Stimulated activated naive CD8-positive, alpha-beta T cell treated with anti-CD3 and anti-CD28 coated beads, Interleukin-15, amount 100 ng/mL, for 72 hours (primary cell): Measurements from ENCODE around the gene CEACAM21.

ENCODE experiments used
- ATAC-seq: fragments of 150-1000 bp; cut with Tn5 transposase; 2 replicates; pipeline ENCODE4 v1.10.0; 2021; ENCODE audit warnings: mild to moderate bottlenecking, moderate library complexity
- DNase-seq, 2 donors: peaks; one replicate each; pipeline ENCODE4 v3.0.0; 2021 to 2022
- H3K27ac Mint-ChIP-seq, 2 donors: one replicate each; pipeline ENCODE4 v1.8.0; 2022; ENCODE audit warnings: mild to moderate bottlenecking in 2 of 2, mixed read lengths in 2 of 2, moderate library complexity in 2 of 2
- H3K27me3 Mint-ChIP-seq: one replicate; pipeline ENCODE4 v1.8.0; 2022; ENCODE audit warnings: mixed read lengths
- H3K4me1 Mint-ChIP-seq: one replicate; pipeline ENCODE4 v1.8.0; 2022; ENCODE audit warnings: mild to moderate bottlenecking, mixed read lengths
- H3K4me3 Mint-ChIP-seq, 2 donors: one replicate each; pipeline ENCODE4 v1.8.0; 2022; ENCODE audit warnings: mild to moderate bottlenecking in 2 of 2, mixed read lengths in 2 of 2, moderate library complexity in 1 of 2
- H3K9me3 Mint-ChIP-seq, 2 donors: one replicate each; pipeline ENCODE4 v1.8.0; 2022; ENCODE audit warnings: mixed read lengths in 2 of 2

CEACAM21 gene

DNA sequence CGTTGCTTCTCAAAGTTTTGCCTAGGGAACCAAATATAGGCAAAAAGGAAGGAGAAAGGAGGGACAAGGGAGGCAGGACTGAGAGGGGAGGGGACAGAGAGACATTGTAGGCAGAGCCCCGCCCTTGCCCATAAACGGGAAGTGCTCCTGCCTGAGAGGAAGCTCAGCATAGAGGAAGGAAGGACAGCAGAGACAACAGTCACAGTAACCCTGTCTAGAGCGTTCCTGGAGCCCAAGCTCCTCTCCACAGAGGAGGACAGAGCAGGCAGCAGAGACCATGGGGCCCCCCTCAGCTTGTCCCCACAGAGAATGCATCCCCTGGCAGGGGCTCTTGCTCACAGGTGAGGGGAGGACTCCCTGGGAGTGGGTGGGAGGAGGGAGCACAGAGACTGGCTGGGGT lies at the start of gene CEACAM21:
Gene CEACAM21, plus strand, starts transcription at position 169 of the 400 bp plus-strand sequence. Its CDS starts 109 bp downstream, at position 278.
- DNase-seq (peak; percentile 31 to 65), ATAC-seq (peak; percentile 98)
- Mint-ChIP-seq H3K4me1 (peaks cover 46% of the 10 kb centered on the region), H3K4me3 (peak within 1 kb of the TSS; percentile 76 to 86), H3K27ac (peak within 1 kb of the TSS; percentile 92 to 94), H3K9me3 (peaks cover 6 to 8% of the 10 kb centered on the region in 2 donors), H3K27me3 (no peaks in the 10 kb centered on the region)

DNA sequence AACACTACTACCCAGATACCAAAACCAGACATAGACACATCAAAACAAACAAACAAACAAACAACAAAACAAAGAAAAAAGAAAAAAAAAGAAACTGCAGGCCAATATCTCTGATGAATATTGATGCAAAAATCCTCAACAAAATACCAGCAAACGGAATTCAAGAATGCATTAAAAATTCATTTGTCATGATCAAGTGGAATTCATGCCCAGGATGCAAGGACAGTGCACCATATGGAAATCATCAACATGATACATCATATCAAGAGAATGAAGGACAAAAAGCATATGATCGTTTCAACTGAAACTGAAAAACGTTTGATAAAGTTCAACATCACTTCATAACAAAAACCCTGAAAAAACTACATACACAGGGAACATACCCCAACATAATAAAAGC lies 48.9 kb upstream of the CEACAM21 start:
- DNase-seq, result no peak
- no peak overlapping the region for H3K4me3 Mint-ChIP-seq
- peaks cover 60% of the 10 kb centered on the region for H3K4me1 Mint-ChIP-seq
- peaks cover 16% of the 10 kb centered on the region for H3K27me3 Mint-ChIP-seq
- H3K9me3 Mint-ChIP-seq, result peaks cover 14 to 30% of the 10 kb centered on the region in 2 donors
- H3K27ac Mint-ChIP-seq, result no peak overlapping the region
- ATAC-seq, result no peak

DNA sequence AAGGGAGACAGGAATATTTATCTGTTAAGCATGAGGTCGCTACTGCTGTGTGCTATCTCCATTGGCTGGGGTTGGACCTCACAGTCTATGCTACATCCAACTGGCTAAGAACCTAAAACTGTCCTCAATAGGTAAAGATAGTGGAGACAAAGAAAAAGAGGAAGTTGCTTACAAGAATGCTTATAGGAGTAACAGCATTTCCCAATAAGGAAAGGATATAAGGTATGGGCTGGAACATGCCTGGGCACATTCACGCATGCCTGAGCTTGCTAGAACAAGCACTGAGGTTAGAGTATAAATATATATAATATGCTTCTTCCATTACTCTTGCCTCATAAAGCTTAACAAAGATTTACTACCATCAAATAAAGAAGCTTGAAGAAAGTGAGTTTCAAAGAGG lies 47.9 kb upstream of the CEACAM21 start:
- peaks cover 14 to 30% of the 10 kb centered on the region in 2 donors for H3K9me3 Mint-ChIP-seq
- H3K27ac Mint-ChIP-seq, result peak overlapping the region in 1 of 2 donors; percentile 9
- H3K4me1 Mint-ChIP-seq, result peaks cover 53% of the 10 kb centered on the region
- H3K4me3 Mint-ChIP-seq, result no peak overlapping the region
- peaks cover 16% of the 10 kb centered on the region for H3K27me3 Mint-ChIP-seq
- no peak for DNase-seq
- ATAC-seq, result no peak

DNA sequence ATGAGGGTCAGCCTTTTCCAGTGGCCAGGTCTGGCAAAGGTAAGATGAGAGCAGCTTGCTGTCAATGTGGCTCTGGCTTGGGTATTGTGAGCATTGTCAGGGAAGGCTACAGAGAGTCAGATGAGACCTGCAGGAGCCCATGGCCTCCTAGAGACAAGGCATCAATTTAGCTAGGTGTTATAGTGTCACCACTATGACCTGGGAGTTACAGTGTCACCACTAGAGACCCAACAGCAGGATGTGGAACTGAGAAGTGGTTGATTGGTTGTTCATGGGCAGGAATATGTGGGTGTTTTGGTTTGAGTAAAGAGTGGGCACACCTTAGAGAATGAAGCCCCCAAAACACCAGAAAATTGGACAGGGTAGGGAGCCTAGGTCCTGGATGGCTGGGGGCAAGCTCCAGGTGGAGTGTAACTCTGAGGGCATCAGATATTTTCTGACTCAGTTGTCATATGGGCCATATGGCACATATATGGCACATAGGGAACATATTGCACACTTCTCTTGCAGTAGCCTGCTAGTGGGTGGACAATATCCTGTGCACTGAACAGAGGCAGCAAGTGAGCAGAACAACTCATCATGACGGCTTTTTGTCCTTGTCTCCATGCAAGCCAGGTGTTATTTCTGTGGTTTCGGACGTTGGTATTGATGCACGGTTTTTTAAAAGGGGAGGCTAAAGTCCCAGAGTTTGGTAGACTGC lies 46.3 kb upstream of the CEACAM21 start:
- Mint-ChIP-seq H3K4me3 (peak overlapping the region; percentile 13 to 94), H3K9me3 (peaks cover 14 to 30% of the 10 kb centered on the region in 2 donors), H3K27ac (peak overlapping the region in 1 of 2 donors; percentile 96), H3K27me3 (peaks cover 16% of the 10 kb centered on the region), H3K4me1 (peaks cover 60% of the 10 kb centered on the region)
- no peak for DNase-seq
- ATAC-seq, result peak; percentile 64

DNA sequence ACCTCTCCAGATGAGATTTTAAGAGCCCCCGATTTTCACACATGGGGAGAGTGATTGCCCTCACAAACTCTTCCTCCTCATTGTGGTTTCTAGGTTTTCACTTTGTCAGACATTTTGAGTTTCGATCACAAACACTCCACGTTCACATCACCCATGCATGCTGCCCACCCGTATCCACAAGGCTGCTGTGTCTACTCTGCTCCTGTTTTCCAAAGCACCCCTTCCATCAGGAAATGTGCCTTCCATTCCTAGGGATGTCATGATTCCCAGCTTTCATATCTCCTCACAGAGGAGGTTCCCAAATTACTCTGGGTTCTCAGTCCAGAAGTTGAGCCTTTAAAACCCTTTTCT lies 45.8 kb upstream of the CEACAM21 start:
- peaks cover 14 to 30% of the 10 kb centered on the region in 2 donors for H3K9me3 Mint-ChIP-seq
- no peak for ATAC-seq

DNA sequence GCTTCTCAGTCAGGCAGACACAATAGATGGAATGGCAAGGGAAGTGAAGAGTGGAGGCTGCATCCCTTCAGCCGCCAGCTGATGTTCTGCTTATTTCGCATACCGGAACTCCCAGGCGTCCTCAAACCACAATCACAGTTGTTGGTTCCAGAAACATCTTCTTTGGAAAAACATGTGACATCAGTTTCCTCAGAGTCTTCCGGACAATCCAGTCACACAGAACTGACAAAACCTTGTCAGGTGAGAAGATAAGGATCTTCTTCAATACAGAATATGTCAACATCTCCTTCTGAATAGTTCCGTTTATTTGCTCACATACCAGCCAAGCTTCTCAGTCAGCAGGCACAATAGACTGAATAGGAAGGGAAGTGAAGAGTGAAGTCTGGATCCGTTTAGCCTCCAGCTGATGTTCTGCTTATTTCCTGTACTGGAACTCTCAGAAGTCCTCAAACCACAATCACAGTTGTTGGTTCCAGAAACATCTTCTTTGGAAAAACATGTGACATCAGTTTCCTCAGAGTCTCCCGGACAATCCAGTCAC lies 45.1 kb upstream of the CEACAM21 start:
- DNase-seq (no peak), ATAC-seq (no peak)
- H3K4me3 Mint-ChIP-seq, result peak overlapping the region; percentile 85 to 94

More for the DNA sequence above, 45.8 kb upstream of the CEACAM21 start:
- Mint-ChIP-seq H3K4me1 (peaks cover 65% of the 10 kb centered on the region), H3K27ac (peak overlapping the region; percentile 29 to 96), H3K4me3 (peak overlapping the region; percentile 85 to 94), H3K27me3 (peaks cover 16% of the 10 kb centered on the region)
- no peak for DNase-seq

DNA sequence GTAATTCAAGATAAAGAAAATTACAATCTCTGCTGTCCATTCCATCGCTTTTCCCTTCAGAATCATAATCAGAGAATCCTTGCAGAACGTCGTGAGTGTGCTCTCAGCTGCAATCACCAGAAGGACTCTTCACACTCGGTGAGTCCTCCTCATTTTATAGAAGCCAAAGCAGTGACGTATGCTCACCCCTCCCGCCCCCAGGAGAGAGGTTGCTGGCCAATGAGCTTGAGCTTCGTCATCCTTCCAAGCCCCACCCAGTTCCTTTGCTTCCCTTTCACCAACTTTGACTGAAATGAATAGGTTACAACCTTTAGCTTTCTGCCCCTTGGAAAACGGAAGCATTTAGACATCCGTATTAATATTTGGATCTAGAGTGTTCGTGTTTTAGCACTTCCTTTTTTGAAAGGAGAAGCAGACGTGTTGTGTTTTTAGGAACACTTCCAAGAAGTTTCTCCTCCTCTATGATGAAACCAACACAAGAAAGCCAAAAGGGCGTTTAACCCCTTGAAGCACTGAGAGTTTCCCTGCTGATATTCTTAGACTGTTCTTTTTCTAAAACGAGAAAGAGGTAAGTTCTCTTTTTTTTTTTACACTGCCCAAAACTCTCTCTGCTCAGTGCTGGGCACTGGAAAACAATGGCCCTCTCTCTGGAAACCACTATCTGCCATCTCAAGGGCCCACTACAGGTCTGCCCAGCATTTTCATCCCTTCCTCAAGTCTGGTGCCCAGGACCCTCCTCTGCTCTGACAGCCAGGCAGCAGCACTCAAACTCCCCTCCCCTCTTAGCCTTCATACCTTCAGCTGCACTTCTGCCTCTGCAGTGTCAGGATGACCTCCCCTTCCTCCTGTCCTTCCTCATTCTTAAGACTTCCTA lies 44.3 kb upstream of the CEACAM21 start:
- peaks cover 14 to 30% of the 10 kb centered on the region in 2 donors for H3K9me3 Mint-ChIP-seq
- peaks cover 16% of the 10 kb centered on the region for H3K27me3 Mint-ChIP-seq
- H3K27ac Mint-ChIP-seq, result peak overlapping the region; percentile 93 to 98
- ATAC-seq (peak; percentile 73), DNase-seq (peak; percentile 90 to 93)
- peaks cover 74% of the 10 kb centered on the region for H3K4me1 Mint-ChIP-seq
- peak overlapping the region; percentile 85 to 94 for H3K4me3 Mint-ChIP-seq

More for the DNA sequence above, 45.1 kb upstream of the CEACAM21 start:
- Mint-ChIP-seq H3K4me1 (peaks cover 66% of the 10 kb centered on the region), H3K27me3 (peaks cover 16% of the 10 kb centered on the region), H3K9me3 (peaks cover 14 to 30% of the 10 kb centered on the region in 2 donors), H3K27ac (peak overlapping the region; percentile 60 to 98)

DNA sequence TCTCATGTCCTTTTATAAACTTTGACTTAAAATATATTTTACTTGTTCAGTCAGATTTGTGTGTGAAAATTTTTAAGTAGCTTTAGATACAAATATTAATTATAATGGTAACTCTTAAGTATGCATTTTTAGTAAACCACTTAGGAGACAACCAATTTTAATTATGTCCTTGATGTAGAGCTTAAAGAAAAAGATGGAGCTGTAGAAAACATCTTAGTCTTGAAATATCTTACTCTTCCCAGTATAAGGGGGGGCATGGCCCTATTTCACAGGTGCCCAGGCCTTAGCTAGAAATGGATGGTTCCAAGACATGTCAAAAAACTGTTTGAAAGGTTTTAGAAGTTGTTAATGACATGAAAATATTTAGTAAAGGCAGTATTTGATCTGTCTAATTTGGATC lies 43.4 kb upstream of the CEACAM21 start:
- Mint-ChIP-seq H3K27ac (peak overlapping the region; percentile 94 to 98), H3K4me3 (peak overlapping the region; percentile 85 to 94), H3K27me3 (peaks cover 8% of the 10 kb centered on the region), H3K4me1 (peaks cover 77% of the 10 kb centered on the region), H3K9me3 (peaks cover 14 to 30% of the 10 kb centered on the region in 2 donors)
- ATAC-seq (no peak), DNase-seq (no peak)

DNA sequence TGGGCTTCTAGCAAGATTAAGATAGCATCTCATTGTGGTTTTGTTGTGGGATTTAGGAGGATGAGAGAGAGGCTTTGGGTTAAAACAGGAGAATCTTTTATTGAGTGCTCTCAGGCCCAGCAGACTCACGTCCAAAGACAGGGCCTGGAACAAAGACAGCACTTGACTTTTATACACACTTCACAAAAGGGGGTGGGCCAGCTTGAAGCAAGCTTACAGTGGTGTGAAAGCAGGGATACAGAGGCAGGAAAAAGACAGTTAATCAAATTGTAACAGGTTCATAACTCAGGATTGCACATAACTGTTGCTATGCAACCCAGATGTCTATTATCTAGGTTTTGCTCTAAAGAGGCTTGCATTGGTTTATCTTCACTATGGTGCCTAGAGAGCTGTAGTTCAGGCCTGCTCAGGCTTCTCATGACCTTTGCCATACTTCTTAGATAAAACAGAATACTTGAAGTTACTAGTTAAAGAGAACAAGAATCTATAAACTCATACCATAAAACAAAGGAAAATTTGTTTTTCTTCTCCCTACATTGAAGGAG lies 42.2 kb upstream of the CEACAM21 start:
- ATAC-seq (no peak), DNase-seq (no peak)
- H3K4me3 Mint-ChIP-seq, result peak overlapping the region; percentile 81 to 85
- peak overlapping the region; percentile 87 to 94 for H3K27ac Mint-ChIP-seq
- peaks cover 14 to 21% of the 10 kb centered on the region in 2 donors for H3K9me3 Mint-ChIP-seq
- peaks cover 78% of the 10 kb centered on the region for H3K4me1 Mint-ChIP-seq
- no peaks in the 10 kb centered on the region for H3K27me3 Mint-ChIP-seq

DNA sequence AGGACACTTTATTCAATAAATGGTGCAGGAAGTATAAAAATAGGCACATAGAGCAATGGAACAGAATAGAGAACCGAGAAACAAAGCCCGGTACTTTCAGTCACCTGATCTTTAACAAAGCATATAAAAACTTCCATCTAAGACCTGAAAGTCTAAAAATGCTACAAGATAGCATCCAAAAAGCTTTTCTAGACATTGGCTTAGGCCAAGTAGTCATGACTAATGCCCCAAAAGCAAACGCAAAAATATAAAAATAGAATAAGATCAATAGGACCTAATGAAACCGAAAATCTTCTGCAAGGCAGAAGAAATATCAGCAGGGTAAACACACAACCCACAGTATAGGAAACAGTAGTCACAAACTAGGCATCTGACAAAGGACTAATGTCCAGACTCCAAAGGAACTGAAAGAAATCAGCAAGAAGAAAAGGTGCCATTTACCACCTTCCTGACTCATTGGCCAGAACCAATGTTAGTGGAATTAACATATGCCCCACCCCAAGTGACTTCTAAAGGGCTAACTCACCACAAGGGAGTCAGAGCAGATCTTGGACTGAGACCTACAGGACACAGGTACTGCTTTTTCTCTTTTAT lies 40.8 kb upstream of the CEACAM21 start:
- Mint-ChIP-seq H3K4me3 (peak overlapping the region; percentile 78 to 85), H3K9me3 (peaks cover 6 to 7% of the 10 kb centered on the region in 2 donors), H3K27me3 (no peaks in the 10 kb centered on the region), H3K4me1 (peaks cover 78% of the 10 kb centered on the region), H3K27ac (peak overlapping the region; percentile 96)
- ATAC-seq (peak; percentile 83), DNase-seq (peak in 1 of 2 donors; percentile 48)

DNA sequence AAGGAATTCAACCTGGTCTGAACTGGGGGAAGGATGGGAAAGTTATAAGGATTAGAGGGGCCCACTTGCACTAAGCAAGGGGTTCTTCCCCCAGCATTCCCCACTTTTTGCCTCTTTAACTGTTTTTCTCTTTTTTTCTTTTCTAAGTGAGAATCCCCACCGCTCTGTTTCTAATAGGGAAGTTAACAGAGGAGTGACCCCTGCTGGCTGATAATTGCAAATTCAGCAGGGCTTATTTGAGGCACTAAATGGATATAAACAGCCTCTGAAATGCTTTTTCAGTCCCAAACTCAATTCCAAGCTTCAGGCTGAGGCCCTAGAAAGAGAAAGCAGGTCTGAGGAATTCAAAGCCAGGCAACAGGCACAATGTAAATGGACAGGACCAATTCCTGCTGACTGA lies 38.2 kb upstream of the CEACAM21 start:
- peak in 1 of 2 donors; percentile 42 for DNase-seq
- H3K9me3 Mint-ChIP-seq, result no peaks in the 10 kb centered on the region
- H3K4me3 Mint-ChIP-seq, result peak overlapping the region; percentile 44 to 78
- H3K4me1 Mint-ChIP-seq, result peaks cover 78% of the 10 kb centered on the region
- no peak for ATAC-seq
- H3K27ac Mint-ChIP-seq, result no peak overlapping the region
- H3K27me3 Mint-ChIP-seq, result no peaks in the 10 kb centered on the region

DNA sequence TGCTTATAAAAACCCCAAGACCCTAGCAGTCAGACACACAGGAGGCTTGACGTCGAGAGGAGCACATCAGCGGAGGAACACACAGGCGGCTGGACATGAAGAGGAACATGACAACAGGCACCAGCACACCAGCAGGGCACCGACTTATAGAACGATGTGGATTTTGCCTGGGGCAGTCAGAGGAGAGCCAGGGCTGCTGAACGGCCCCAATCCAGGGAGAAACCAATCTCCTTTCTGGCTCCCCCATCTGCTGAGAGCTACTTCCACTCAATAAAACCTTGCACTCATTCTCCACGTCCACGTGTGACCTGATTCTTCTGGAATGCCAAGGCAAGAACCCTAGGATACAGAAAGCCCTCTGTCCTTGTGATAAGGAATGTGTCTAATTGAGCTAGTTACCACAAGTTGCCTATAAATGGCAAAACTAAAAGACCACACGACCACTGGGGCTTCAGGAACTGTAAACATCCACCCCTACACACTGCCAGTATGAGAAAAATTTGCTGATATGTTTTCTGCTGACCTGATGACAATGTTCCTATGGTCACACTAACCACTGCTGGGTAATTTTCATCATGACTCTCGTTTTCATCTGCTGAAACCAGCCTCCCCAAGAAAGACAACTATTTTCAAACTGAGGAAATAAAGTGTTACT lies 35.8 kb upstream of the CEACAM21 start:
- Mint-ChIP-seq H3K27me3 (no peaks in the 10 kb centered on the region), H3K27ac (no peak overlapping the region), H3K4me1 (peaks cover 79% of the 10 kb centered on the region), H3K9me3 (no peaks in the 10 kb centered on the region), H3K4me3 (peak overlapping the region; percentile 28 to 56)
- DNase-seq (no peak), ATAC-seq (peak; percentile 76)

DNA sequence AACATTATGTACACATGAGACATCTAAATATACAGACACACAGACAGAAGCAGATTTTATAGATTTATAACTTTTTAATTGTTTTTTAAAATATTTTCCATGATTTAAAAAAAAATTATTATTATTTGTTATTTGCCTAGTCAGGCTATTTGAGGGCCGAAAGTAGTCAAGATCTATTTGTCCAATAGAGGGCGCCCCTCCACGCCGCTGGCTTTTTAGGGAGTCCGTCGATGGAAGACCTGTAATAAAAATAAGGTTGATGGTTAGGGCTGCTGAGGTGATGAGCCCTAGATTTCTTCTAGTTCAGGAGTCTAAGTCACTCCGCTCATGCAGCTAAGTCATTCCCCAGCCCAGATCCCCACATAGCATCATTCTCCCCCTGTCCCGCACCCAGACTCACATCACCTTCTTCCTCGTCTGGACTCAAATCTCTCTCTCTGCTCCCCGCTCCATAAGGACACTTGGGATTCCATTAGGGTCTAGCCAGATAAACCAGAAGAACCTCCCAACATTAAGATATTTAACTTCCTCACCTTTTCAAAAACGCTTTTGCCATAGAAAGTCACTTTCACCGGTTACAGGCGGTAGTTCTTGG lies 33.9 kb upstream of the CEACAM21 start:
- Mint-ChIP-seq H3K9me3 (no peaks in the 10 kb centered on the region), H3K27me3 (no peaks in the 10 kb centered on the region), H3K27ac (peak overlapping the region; percentile 97), H3K4me1 (peaks cover 85% of the 10 kb centered on the region), H3K4me3 (peak overlapping the region; percentile 58 to 64)
- no peak for ATAC-seq
- DNase-seq, result peak; percentile 73 to 82

DNA sequence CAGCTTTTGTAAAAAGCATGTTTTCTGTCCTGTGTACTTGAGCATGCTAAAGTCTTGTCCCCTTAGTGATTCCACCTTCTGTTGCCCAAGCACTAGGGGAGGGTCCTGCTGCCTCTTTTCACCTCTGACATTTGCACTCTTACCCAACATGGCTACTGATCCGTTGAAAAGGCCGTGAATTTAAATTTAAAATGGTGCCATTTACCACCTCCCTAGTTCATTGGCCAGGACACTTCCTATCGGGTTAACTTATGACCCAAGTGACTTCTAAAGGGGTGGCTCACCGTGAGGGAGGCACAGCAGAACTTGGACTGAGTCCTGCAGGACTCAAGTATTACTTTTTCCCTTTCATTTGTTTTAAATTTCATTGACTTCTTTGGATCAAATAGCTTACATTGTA lies 33.3 kb upstream of the CEACAM21 start:
- no peak for DNase-seq
- no peaks in the 10 kb centered on the region for H3K27me3 Mint-ChIP-seq
- H3K4me1 Mint-ChIP-seq, result peaks cover 85% of the 10 kb centered on the region
- no peak for ATAC-seq
- no peaks in the 10 kb centered on the region for H3K9me3 Mint-ChIP-seq
- peak overlapping the region; percentile 97 for H3K27ac Mint-ChIP-seq
- peak overlapping the region; percentile 58 to 64 for H3K4me3 Mint-ChIP-seq
